Superior temporal gyrus (tissue), 1 donor: ENCODE data around the gene SPOPL.
"Not testable (repeated sequence)": the region's sequence is repeated elsewhere in the genome, so short reads cannot be mapped to it uniquely, and the experiment has no call there.

Experiments
- DNase-seq: peaks from one replicate; pipeline ENCODE4 v3.0.0-alpha.2; 2016; ENCODE audit errors: extremely low spot score

SPOPL gene

GRCh38 chr2:138523018-138523672 lies 21.6 kb downstream of the SPOPL start:
- not testable (repeated sequence) for DNase-seq

GRCh38 chr2:138523673-138524042 lies 22.1 kb downstream of the SPOPL start:
- not testable (repeated sequence) for DNase-seq

GRCh38 chr2:138524353-138524752 lies 22.8 kb downstream of the SPOPL start:
- not testable (repeated sequence) for DNase-seq

- no peak for DNase-seq
Measured at GRCh38 chr2:138531913-138532312, 30.3 kb downstream of the SPOPL start.

GRCh38 chr2:138534791-138535190 lies 33.2 kb downstream of the SPOPL start:
- DNase-seq = no peak

- DNase-seq = no peak
Measured at GRCh38 chr2:138536302-138536701, 34.7 kb downstream of the SPOPL start.

- no peak for DNase-seq
Measured at GRCh38 chr2:138536740-138537139, 35.2 kb downstream of the SPOPL start.

- no peak for DNase-seq
Measured at GRCh38 chr2:138537170-138537915, 35.8 kb downstream of the SPOPL start.

- not testable (repeated sequence) for DNase-seq
Measured at GRCh38 chr2:138544206-138544605, 42.6 kb downstream of the SPOPL start.

- DNase-seq = peak; percentile 48
Measured at GRCh38 chr2:138548796-138549195, 47.2 kb downstream of the SPOPL start.

- DNase-seq = no peak
Measured at GRCh38 chr2:138550172-138550571, 48.6 kb downstream of the SPOPL start.

- no peak for DNase-seq
Measured at GRCh38 chr2:138550670-138551287, 49.2 kb downstream of the SPOPL start.

GRCh38 chr2:138554123-138554522 lies 52.6 kb downstream of the SPOPL start:
- no peak for DNase-seq

GRCh38 chr2:138559641-138560040 lies 58.1 kb downstream of the SPOPL start:
- DNase-seq = no peak

GRCh38 chr2:138564586-138565229 lies 63.1 kb downstream of the SPOPL start:
- no peak for DNase-seq

- no peak for DNase-seq
Measured at GRCh38 chr2:138565230-138565598, 63.6 kb downstream of the SPOPL start.

- DNase-seq = no peak
Measured at GRCh38 chr2:138572318-138572717, 70.7 kb downstream of the SPOPL start.

- no peak for DNase-seq
Measured at GRCh38 chr2:138577066-138577465, 75.5 kb downstream of the SPOPL start.

GRCh38 chr2:138579556-138579955 lies 78.0 kb downstream of the SPOPL start:
- no peak for DNase-seq

- DNase-seq = no peak
Measured at GRCh38 chr2:138581909-138582308, 80.3 kb downstream of the SPOPL start.

- no peak for DNase-seq
Measured at GRCh38 chr2:138589663-138590062, 88.1 kb downstream of the SPOPL start.

- no peak for DNase-seq
Measured at GRCh38 chr2:138596403-138596802, 94.8 kb downstream of the SPOPL start.
